Measurements from ENCODE around the gene GRID2. TPM values are rescaled to one million over a fixed set of nuclear protein-coding genes. Genes with fewer than 3 reads are reported as not detected.

The GRID2 gene
- total and polyA plus RNA-seq, 8 donors, result 6.4 TPM; not detected in 7

GRCh38 chr4:92968996-92969395 lies 665.2 kb downstream of the GRID2 start:
- DNase-seq, result no peak

DNA sequence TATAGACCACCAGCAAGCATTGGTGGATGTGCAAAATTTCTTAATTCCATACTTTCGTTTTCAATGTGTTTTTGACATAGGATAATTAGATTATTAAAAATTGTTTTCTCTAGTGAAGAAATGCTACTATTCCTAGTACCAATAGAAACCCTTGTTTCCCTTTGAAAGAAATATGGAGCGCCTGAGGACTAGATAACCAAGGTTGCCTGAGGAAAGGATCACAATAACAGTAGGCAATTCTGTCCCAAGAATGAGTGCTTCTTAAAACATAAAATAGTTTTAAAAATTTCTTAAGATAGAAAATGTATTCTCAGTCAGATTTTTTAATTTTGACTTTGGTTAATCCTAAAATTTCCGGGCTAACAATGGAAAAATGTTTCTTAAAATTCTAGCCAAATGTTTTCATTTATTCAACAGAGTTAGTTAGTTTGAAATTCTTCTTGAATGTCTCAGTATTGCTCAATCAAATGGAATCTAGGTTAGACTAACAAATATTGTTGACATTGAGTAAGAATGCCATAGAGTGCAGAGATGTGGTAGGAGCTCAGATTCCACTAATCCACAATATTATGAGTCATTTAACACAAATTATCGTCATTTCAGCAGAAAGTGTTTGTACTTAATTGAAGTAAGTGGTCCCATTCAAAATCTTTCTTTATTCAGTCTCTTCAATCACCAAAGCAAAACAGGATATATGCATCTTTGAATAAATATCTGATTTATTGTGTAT lies 666.0 kb downstream of the GRID2 start:
- no peaks in the 10 kb centered on the region for H3K4me1 ChIP-seq
- no peak overlapping the region for H3K27ac ChIP-seq
- H3K4me3 ChIP-seq, result no peak overlapping the region
- no peaks in the 10 kb centered on the region for H3K9me3 ChIP-seq
- no peak for TF ChIP-seq POLR2AphosphoS5 (IDR thresholded peaks at IDR 0.05)
- no peak for TF ChIP-seq POLR2A (IDR thresholded peaks at IDR 0.05)
- TF ChIP-seq EP300 (IDR thresholded peaks at IDR 0.05), result no peak
- TF ChIP-seq CTCF (IDR thresholded peaks at IDR 0.05), result no peak
- WGBS, 5 donors, result 54 to 67% (median 58%) methylated on average over 4 of the region's 4 CpGs
- intact Hi-C loops (cut with DNase I; ENCODE audit: low total_unique reads), result no loop called here
- peak in 1 of 2 donors; percentile 12 for DNase-seq
- H3K27me3 ChIP-seq, result no peaks in the 10 kb centered on the region
- H3K36me3 ChIP-seq, result no peaks in the 10 kb centered on the region

More at GRCh38 chr4:92968996-92969395, 665.2 kb downstream of the GRID2 start:
- intact Hi-C loops (cut with DNase I; ENCODE audit: low total_unique reads), result no loop called here
- H3K36me3 ChIP-seq, result no peaks in the 10 kb centered on the region
- no peaks in the 10 kb centered on the region for H3K4me1 ChIP-seq
- TF ChIP-seq POLR2A (IDR thresholded peaks at IDR 0.05) (no peak), POLR2AphosphoS5 (IDR thresholded peaks at IDR 0.05) (no peak), CTCF (IDR thresholded peaks at IDR 0.05) (no peak), EP300 (IDR thresholded peaks at IDR 0.05) (no peak)
- no peak overlapping the region for H3K27ac ChIP-seq
- no peaks in the 10 kb centered on the region for H3K27me3 ChIP-seq
- H3K4me3 ChIP-seq, result no peak overlapping the region
- 83 to 92% (median 86%) methylated on average over 1 of the region's 1 CpG for WGBS, 5 donors
- no peaks in the 10 kb centered on the region for H3K9me3 ChIP-seq

GRCh38 chr4:92970996-92971395 lies 667.2 kb downstream of the GRID2 start:
- no peaks in the 10 kb centered on the region for H3K4me1 ChIP-seq
- H3K36me3 ChIP-seq, result no peaks in the 10 kb centered on the region
- no peaks in the 10 kb centered on the region for H3K9me3 ChIP-seq
- H3K27ac ChIP-seq, result no peak overlapping the region
- 58 to 90% (median 80%) methylated on average over 1 of the region's 1 CpG for WGBS, 5 donors
- no peak for DNase-seq
- H3K4me3 ChIP-seq, result no peak overlapping the region
- H3K27me3 ChIP-seq, result no peaks in the 10 kb centered on the region
- TF ChIP-seq POLR2AphosphoS5 (IDR thresholded peaks at IDR 0.05), result no peak
- no peak for TF ChIP-seq POLR2A (IDR thresholded peaks at IDR 0.05)
- no peak for TF ChIP-seq CTCF (IDR thresholded peaks at IDR 0.05)
- no peak for TF ChIP-seq EP300 (IDR thresholded peaks at IDR 0.05)
- intact Hi-C loops (cut with DNase I; ENCODE audit: low total_unique reads), result no loop called here

DNA sequence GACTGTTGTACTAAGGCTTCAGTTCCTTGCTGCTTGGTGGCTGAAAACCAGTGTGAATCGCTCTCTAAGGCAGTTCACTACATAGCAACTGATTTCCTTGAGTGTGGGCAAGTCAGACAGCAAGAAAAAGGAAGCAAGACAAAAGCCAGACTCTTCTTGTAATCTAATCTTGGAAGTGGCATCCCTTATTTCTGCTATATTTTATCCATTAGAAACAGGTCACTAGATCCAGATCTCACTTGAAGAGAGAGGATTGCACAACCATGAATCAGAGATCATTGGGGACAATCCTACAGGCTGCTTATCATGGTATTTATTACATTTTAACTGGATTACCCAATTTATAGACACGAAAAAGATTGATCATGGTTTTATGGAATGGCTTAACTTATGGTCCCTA lies 684.5 kb downstream of the GRID2 start:
- H3K36me3 ChIP-seq, result no peaks in the 10 kb centered on the region
- no peak overlapping the region for H3K27ac ChIP-seq
- no peak overlapping the region for H3K4me3 ChIP-seq
- WGBS, 5 donors, result 58 to 81% (median 73%) methylated on average over 2 of the region's 2 CpGs
- H3K9me3 ChIP-seq, result no peaks in the 10 kb centered on the region
- no peaks in the 10 kb centered on the region for H3K4me1 ChIP-seq
- peak in 1 of 2 donors; percentile 1 for DNase-seq
- intact Hi-C loops (cut with DNase I; ENCODE audit: low total_unique reads), result no loop called here
- TF ChIP-seq CTCF (IDR thresholded peaks at IDR 0.05) (no peak), POLR2A (IDR thresholded peaks at IDR 0.05) (no peak), EP300 (IDR thresholded peaks at IDR 0.05) (no peak), POLR2AphosphoS5 (IDR thresholded peaks at IDR 0.05) (no peak)
- no peaks in the 10 kb centered on the region for H3K27me3 ChIP-seq

All from stomach (tissue), 9 donors.